ENCODE data around the gene BCS1L. TPM values are rescaled to one million over a fixed set of nuclear protein-coding genes. Genes with fewer than 3 reads are reported as not detected.

The BCS1L gene
- total and polyA plus RNA-seq, 2 of the 8 experiments (the other 6 are each of a cell fraction or from before 2014, with no cell fraction given): 23.7 to 37.1 TPM

GRCh38 chr2:218658671-218659257, 719 bp upstream of the BCS1L start:
- H3K18ac ChIP-seq (ENCODE audit: extremely low read depth, low read length): no peak overlapping the region
- H3K36me3 ChIP-seq (ENCODE audit: control insufficient read depth in 2 of 4, insufficient read depth in 4 of 4, low read length in 3 of 4): peaks cover 13 to 45% (median 27%) of the 10 kb centered on the region in 4 experiments
- H3K79me1 ChIP-seq (ENCODE audit: low read depth, low read length): 0 out of 2 replicates have a peak, but pooled peaks cover 3% of the 10 kb centered on the region
- H4K91ac ChIP-seq (replicated peaks; ENCODE audit: insufficient read length, low read length): no peak overlapping the region
- no peak for FAIRE-seq
- H3K4me2 ChIP-seq (ENCODE audit: insufficient read depth in 1 of 2, low read depth in 2 of 2, low read length in 2 of 2): peak overlapping the region; percentile 96 to 99
- peak overlapping the region; percentile 47; the same call in 1 of the 2 replicates for H2AFZ ChIP-seq (ENCODE audit: low read length)
- no peak overlapping the region for H4K5ac ChIP-seq (ENCODE audit: insufficient read length, low read depth, low read length)
- no peak overlapping the region for H2AK5ac ChIP-seq (ENCODE audit: low read depth, low read length)
- H3K79me2 ChIP-seq (ENCODE audit: control insufficient read depth in 1 of 2, insufficient read depth in 2 of 2, low read length in 2 of 2): peaks cover 0 to 7% of the 10 kb centered on the region in 2 experiments; a peak in 1 of 4 replicates
- H3K4ac ChIP-seq (replicated peaks; ENCODE audit: insufficient read length, low read depth, low read length): no peak overlapping the region
- 5% methylated on average over 27 of the region's 27 CpGs; no CpG with 5 or more reads in 1 of the 2 experiments for WGBS, 2 experiments (ENCODE audit: extremely low coverage in 1 of 2, insufficient coverage in 1 of 2, insufficient read length in 1 of 2, insufficient replicate concordance in 2 of 2, low coverage in 1 of 2, low lambda C conversion rate in 2 of 2, missing lambda C conversion rate in 1 of 2)
- ChIA-PET CTCF (ENCODE audit: partially characterized antibody) (interaction anchor here (0.5 to 5.3 kb wide), 22 partner anchors 11 to 500 kb away, joined by 3 to 48 read pairs (median 3); partner anchors contain the start of genes RNF25, STK36 and TTLL4), POLR2A (ENCODE audit: partially characterized antibody) (interaction anchor here (0.7 to 6.6 kb wide), 23 partner anchors 8 to 548 kb away, joined by 3 to 95 read pairs (median 5); partner anchors contain the start of genes RNF25, STK36, TTLL4 and USP37)
- H3K27ac ChIP-seq (ENCODE audit: low read depth, low read length): peak overlapping the region; percentile 48; the same call in 1 of the 2 replicates
- H2BK20ac ChIP-seq (ENCODE audit: low read length): no peak overlapping the region
- peak overlapping the region; percentile 52; the same call in 1 of the 2 replicates for H2BK5ac ChIP-seq (ENCODE audit: low read depth, low read length)
- no peak overlapping the region for H2BK120ac ChIP-seq (replicated peaks; ENCODE audit: low read depth, low read length)
- H3K56ac ChIP-seq (replicated peaks; ENCODE audit: insufficient read length, low read depth, low read length): peak overlapping the region; percentile 9
- DNase-seq (ENCODE audit: low read depth in 1 of 2, low spot score in 2 of 2): peak in 1 of 2 experiments; percentile 72
- no peak overlapping the region for H2BK15ac ChIP-seq (ENCODE audit: low read length)
- H3K9me3 ChIP-seq (ENCODE audit: insufficient read depth in 2 of 2, low read depth in 1 of 2, low read length in 1 of 2): no peaks in the 10 kb centered on the region
- no peak overlapping the region for H3K23ac ChIP-seq (ENCODE audit: insufficient read length)
- H3K4me1 ChIP-seq (replicated peaks in 1 of 4; ENCODE audit: control insufficient read depth in 3 of 4, insufficient read depth in 4 of 4, low read length in 3 of 4): peaks cover 0 to 5% (median under 1%) of the 10 kb centered on the region in 4 experiments; a peak in 2 of 7 replicates
- peak overlapping the region; percentile 93; the same call in 1 of the 2 replicates for H4K8ac ChIP-seq (ENCODE audit: extremely low read depth, insufficient read depth, low read length)
- H2BK12ac ChIP-seq (ENCODE audit: low read depth, low read length): 0 out of 2 replicates have a peak overlapping the region, but pooled peaks have one; percentile 75
- peak overlapping the region; percentile 75 to 88 (median 77) for H3K9ac ChIP-seq (replicated peaks in 1 of 4; ENCODE audit: extremely low read depth in 1 of 4, low read depth in 3 of 4, low read length in 3 of 4)
- peak overlapping the region; percentile 84 to 95 (median 86) for H3K4me3 ChIP-seq (ENCODE audit: extremely low read depth in 1 of 4, insufficient read depth in 2 of 4, low read depth in 3 of 4, low read length in 4 of 4)
- H4K20me1 ChIP-seq (replicated peaks in 1 of 2; ENCODE audit: control insufficient read depth in 1 of 2, insufficient read depth in 2 of 2, low read length in 2 of 2): peaks cover 0 to 1% of the 10 kb centered on the region in 2 experiments
- no peak overlapping the region for H3K14ac ChIP-seq (ENCODE audit: insufficient read length)
- H3K23me2 ChIP-seq (ENCODE audit: low read depth, low read length): peaks cover 10% of the 10 kb centered on the region; the same call in 1 of the 2 replicates
- no peaks in the 10 kb centered on the region for H3K27me3 ChIP-seq (replicated peaks in 1 of 4; ENCODE audit: control insufficient read depth in 3 of 4, extremely low read depth in 1 of 4, insufficient read depth in 3 of 4, low read length in 3 of 4)
- TF ChIP-seq E2F6 (IDR thresholded peaks at IDR 0.05) (no peak), KDM1A (IDR thresholded peaks at IDR 0.05; ENCODE audit: borderline replicate concordance, low read length) (peak; percentile 79), SUZ12 (IDR thresholded peaks at IDR 0.05; ENCODE audit: low read length) (no peak; the same call in 1 of the 2 replicates), CTCF (IDR thresholded peaks at IDR 0.05; ENCODE audit: control extremely low read depth in 1 of 3, insufficient read depth in 1 of 3, low read depth in 1 of 3, low read length in 3 of 3) (peak; percentile 57 to 67 (median 66)), SAP30 (IDR thresholded peaks at IDR 0.05; ENCODE audit: insufficient read depth, insufficient replicate concordance, low read length) (peak; percentile 73), RAD21 (IDR thresholded peaks at IDR 0.05 in 1 of 2, conservative IDR thresholded peaks at IDR 0.05 in 1 of 2; ENCODE audit: low read depth in 2 of 2, low read length in 2 of 2) (peak in 1 of 2 experiments; percentile 38; a peak in 2 of 4 replicates)
